Endothelial cell of umbilical vein (primary cell): ENCODE results near the gene STRA8. TPM values are rescaled to one million over a fixed set of nuclear protein-coding genes. Genes with fewer than 3 reads are reported as not detected.

Experiments used
- BruUV-seq: library from RNA; stranded (reverse); fragments of 400-500 nt; replicated peaks from 2 replicates; lab custom pipeline; 2021; lab: Mats Ljungman, UMichigan
- CTCF ChIA-PET: fragments of 300-600, 350-600 bp; sonication (Branson Sonifier 250); formaldehyde crosslinking; loops from one replicate; lab custom pipeline; 2021; ENCODE audit warnings: antibody characterized with exemption, inconsistent platforms; lab: Charles Lee
- POLR2A ChIA-PET: fragments of 300-600, 350-600 bp; sonication (Branson Sonifier 250); formaldehyde crosslinking; loops from one replicate; lab custom pipeline; 2021; ENCODE audit warnings: antibody characterized with exemption, inconsistent platforms; lab: Charles Lee
- DNase-seq: peaks from one replicate; pipeline ENCODE4 v3.0.0-alpha.2; 2011; ENCODE audit warnings: low read depth, low spot score
- FAIRE-seq: peaks from 2 replicates; lab custom pipeline; 2011; peaks lifted over from hg19 to GRCh38; lab: Jason Lieb, UNC
- H2AFZ ChIP-seq: 2 replicates; pipeline ENCODE4 v1.6.0; 2012; ENCODE audit warnings: low read depth, low read length, control low read depth, inconsistent platforms
- H3K27ac ChIP-seq: 2 replicates; pipeline ENCODE4 v1.5.1; 2011; ENCODE audit warnings: low read depth, mild to moderate bottlenecking, control low read depth, low read length, moderate library complexity; ENCODE audit not compliant: insufficient read depth
- H3K27me3 ChIP-seq, 2 experiments: 2 replicates each; pipeline versions ENCODE4 v1.6.0 to v1.6.1; 2011; ENCODE audit warnings: low read length in 2 of 2, mixed read lengths in 1 of 2; ENCODE audit not compliant: control insufficient read depth in 2 of 2, insufficient read depth in 2 of 2
- H3K36me3 ChIP-seq, 2 experiments: 2 replicates in 1 of 2; 3 replicates in 1 of 2; pipeline ENCODE4 v1.5.1; 2011; ENCODE audit warnings: low read length in 2 of 2, mild to moderate bottlenecking in 1 of 2, moderate library complexity in 1 of 2; ENCODE audit not compliant: control insufficient read depth in 2 of 2, insufficient read depth in 2 of 2; ENCODE audit errors: extremely low read depth in 1 of 2
- H3K4me1 ChIP-seq: 3 replicates; pipeline ENCODE4 v1.5.1; 2011; ENCODE audit warnings: mild to moderate bottlenecking, low read length; ENCODE audit not compliant: control insufficient read depth, insufficient read depth; ENCODE audit errors: extremely low read depth
- H3K4me2 ChIP-seq: 2 replicates; pipeline ENCODE4 v1.6.1; 2011; ENCODE audit warnings: low read length, control low read depth, mixed read lengths; ENCODE audit not compliant: insufficient read depth
- H3K4me3 ChIP-seq, 3 experiments: fragments of 200-600 bp in 1 of 3; sonication (generic), shearing (Covaris generic) in 1 of 3; replicated peaks in 1 of 3; 2 replicates each; pipeline ENCODE4 v1.5.1; 2011 to 2016; ENCODE audit warnings: control low read depth in 3 of 3, low read length in 3 of 3, mild to moderate bottlenecking in 2 of 3, inconsistent platforms in 1 of 3, low read depth in 1 of 3, moderate library complexity in 1 of 3; ENCODE audit not compliant: insufficient read depth in 1 of 3
- H3K79me2 ChIP-seq: 2 replicates; pipeline ENCODE4 v1.6.0; 2012; ENCODE audit warnings: low read length, inconsistent platforms; ENCODE audit not compliant: control insufficient read depth, insufficient read depth
- H3K9ac ChIP-seq: replicated peaks from 2 replicates; pipeline ENCODE3; 2011; ENCODE audit warnings: low read length, control low read depth; ENCODE audit not compliant: insufficient read depth; ENCODE audit errors: extremely low read depth
- H3K9me1 ChIP-seq: replicated peaks from 3 replicates; pipeline ENCODE4 v1.6.0; 2011; ENCODE audit warnings: mild to moderate bottlenecking, low read length; ENCODE audit not compliant: control insufficient read depth, insufficient read depth; ENCODE audit errors: extremely low read depth
- H3K9me3 ChIP-seq: replicated peaks from 2 replicates; pipeline ENCODE4 v1.5.1; 2012; ENCODE audit warnings: low read length, inconsistent platforms; ENCODE audit not compliant: control insufficient read depth, insufficient read depth
- H4K20me1 ChIP-seq: replicated peaks from 2 replicates; pipeline ENCODE3; 2011; ENCODE audit warnings: mild to moderate bottlenecking, low read length; ENCODE audit not compliant: control insufficient read depth, insufficient read depth; ENCODE audit errors: extremely low read depth
- EZH2 ChIP-seq: IDR thresholded peaks from 2 replicates; pipeline ENCODE4 v1.6.1; 2012; ENCODE audit warnings: borderline replicate concordance, low read depth, mild to moderate bottlenecking, moderate library complexity, low read length, inconsistent platforms; ENCODE audit not compliant: severe bottlenecking
- FOS ChIP-seq: IDR thresholded peaks from 2 replicates; pipeline ENCODE4 v1.6.1; 2011; ENCODE audit warnings: mild to moderate bottlenecking, low read length, moderate library complexity, borderline replicate concordance; ENCODE audit not compliant: insufficient read depth
- GATA2 ChIP-seq: IDR thresholded peaks from 2 replicates; pipeline ENCODE4 v1.7.0; 2011; ENCODE audit warnings: low read depth, mild to moderate bottlenecking, moderate library complexity, mixed read lengths, low read length; ENCODE audit not compliant: insufficient read length, insufficient read depth
- MYC ChIP-seq: IDR thresholded peaks from one replicate; pipeline ENCODE4 v1.6.1; 2011; ENCODE audit warnings: mild to moderate bottlenecking, low read depth, low read length
- POLR2A ChIP-seq: IDR thresholded peaks from 2 replicates; pipeline ENCODE4 v1.6.1; 2012; ENCODE audit warnings: low read depth, mild to moderate bottlenecking, control low read depth, low read length
- dilution Hi-C: fragments of 300-500 bp; cut with MboI; formaldehyde crosslinking; loops from one replicate; pipeline ENCODE4 v1.15.0; 2019; ENCODE audit warnings: low sequenced_read_pairs; ENCODE audit not compliant: extremely low pct_ligation_motif_present
- intact Hi-C: fragments of 100-400 bp; cut with micrococcal nuclease; formaldehyde crosslinking; loops from one replicate; pipeline ENCODE4 v1.10.0; 2022
- polyA plus RNA-seq, 4 experiments: library from polyadenylated mRNA; depleted of rRNA in 3 of 4; stranded (reverse) in 3 of 4; unstranded in 1 of 4; fragments of >200 nt; gene quantifications; 2 replicates each; pipeline versions ENCODE4 v1.2.1 to v1.2.3, GENCODE V29; 2011 to 2012; ENCODE audit warnings: missing spikeins in 1 of 4
- total RNA-seq: library from RNA; stranded (reverse); gene quantifications from 2 replicates; pipeline ENCODE4 v1.2.3, GENCODE V29; 2021

Gene STRA8
- total and polyA plus RNA-seq, 2 donors (not counting 3 experiments of a cell fraction or from before 2014, with no cell fraction given): not detected

DNA sequence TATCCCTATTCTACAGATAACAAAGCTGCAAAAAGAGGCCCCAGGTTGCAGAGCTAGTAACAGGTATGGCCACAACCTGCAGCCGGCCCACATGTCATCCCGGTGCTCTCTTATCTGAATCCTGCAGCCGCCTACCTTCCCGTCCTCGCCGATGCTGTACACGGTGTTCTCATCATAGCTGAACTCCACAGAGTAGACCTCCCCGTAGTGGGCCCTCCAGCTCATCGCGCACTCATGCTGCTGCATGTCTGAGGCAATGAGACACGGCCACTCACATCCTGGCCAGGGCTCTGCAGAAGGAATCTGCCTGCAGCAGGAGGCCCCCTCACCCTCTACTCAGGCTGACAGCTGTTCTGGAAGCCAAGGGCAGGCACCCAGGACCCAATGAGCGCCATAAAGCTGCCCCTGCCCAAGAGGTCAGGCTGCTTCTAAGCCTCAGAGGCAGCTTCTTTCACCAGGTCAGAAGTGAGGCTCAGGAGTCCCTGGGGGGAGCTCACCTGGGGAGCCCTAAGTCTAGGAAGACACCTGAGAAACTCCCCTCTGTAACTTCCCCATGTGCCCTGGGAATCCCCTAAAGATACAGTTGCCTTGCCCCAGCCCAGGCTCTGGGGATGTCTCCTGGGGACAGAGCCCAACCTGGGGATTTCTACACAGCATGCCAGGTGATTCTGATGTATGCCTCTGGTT lies 45.2 kb upstream of the STRA8 start:
- ChIA-PET POLR2A (no interaction called here), CTCF (interaction anchor here (0.8 kb wide), 1 partner anchor 219 kb away, joined by 3 read pairs; no protein-coding TSS in a partner anchor)
- FAIRE-seq (no peak), DNase-seq (no peak)
- Histone ChIP-seq H3K4me3 (no peak overlapping the region), H3K27ac (no peak overlapping the region), H3K9me3 (no peaks in the 10 kb centered on the region), H3K79me2 (no peaks in the 10 kb centered on the region), H3K9ac (no peak overlapping the region), H3K4me1 (no peaks in the 10 kb centered on the region), H3K27me3 (no peaks in the 10 kb centered on the region), H3K4me2 (no peak overlapping the region), H4K20me1 (no peaks in the 10 kb centered on the region), H2AFZ (no peak overlapping the region), H3K36me3 (peaks cover 2 to 15% of the 10 kb centered on the region in 2 experiments), H3K9me1 (no peaks in the 10 kb centered on the region)
- no TSS peak for BruUV-seq
- dilution Hi-C loops: no loop called here
- no peak for TF ChIP-seq MYC
- no peak for TF ChIP-seq EZH2
- TF ChIP-seq GATA2: no peak
- no peak for TF ChIP-seq FOS
- TF ChIP-seq POLR2A: no peak
- intact Hi-C loops: no loop called here

DNA sequence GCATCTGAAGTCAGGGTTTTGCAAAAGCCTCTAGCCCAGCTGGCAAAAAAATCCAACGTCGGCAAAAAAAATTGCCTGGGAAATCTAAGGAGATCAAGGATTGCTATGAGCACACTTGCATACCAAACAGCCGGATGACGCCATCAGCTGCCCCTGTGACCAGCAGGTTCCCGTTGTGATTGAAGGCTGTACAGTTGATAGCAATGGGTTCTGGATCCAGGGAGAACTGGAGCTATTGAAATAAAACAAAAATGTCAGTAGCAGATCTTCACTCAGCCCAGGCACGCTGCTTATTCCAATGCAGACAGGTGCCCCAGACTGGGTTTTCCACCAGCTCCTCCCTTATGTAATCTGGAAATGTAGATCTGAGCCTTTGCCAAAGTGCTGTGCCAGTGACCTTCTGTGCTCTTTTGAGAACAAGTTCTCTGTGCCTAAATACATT lies 44.4 kb upstream of the STRA8 start:
- Histone ChIP-seq H2AFZ (no peak overlapping the region), H3K79me2 (no peaks in the 10 kb centered on the region), H3K27me3 (no peaks in the 10 kb centered on the region), H3K36me3 (peaks cover 2 to 16% of the 10 kb centered on the region in 2 experiments), H3K4me3 (no peak overlapping the region), H3K4me1 (no peaks in the 10 kb centered on the region), H4K20me1 (no peaks in the 10 kb centered on the region), H3K9ac (no peak overlapping the region), H3K4me2 (no peak overlapping the region), H3K27ac (no peak overlapping the region), H3K9me1 (no peaks in the 10 kb centered on the region), H3K9me3 (no peaks in the 10 kb centered on the region)
- dilution Hi-C loops: no loop called here
- DNase-seq: no peak
- TF ChIP-seq POLR2A: no peak
- ChIA-PET POLR2A (interaction anchor here (0.7 kb wide), 1 partner anchor 10 kb away, joined by 3 read pairs; no protein-coding TSS in a partner anchor), CTCF (no interaction called here)
- intact Hi-C loops: no loop called here
- no TSS peak for BruUV-seq
- no peak for FAIRE-seq
